Sigmoid colon (tissue), 4 donors: ENCODE measurements around the gene AS3MT.
"Not testable (repeated sequence)": the region's sequence is repeated elsewhere in the genome, so short reads cannot be mapped to it uniquely, and the experiment has no call there.

ENCODE experiments used
- CTCF ChIP-seq, 4 experiments: fragments of 450-650 bp in 3 of 4; fragments of 200-600 bp in 1 of 4; IDR thresholded peaks; one replicate each; pipeline ENCODE4 v1.5.1; 2016 to 2019; ENCODE audit warnings: antibody characterized with exemption in 4 of 4, mild to moderate bottlenecking in 3 of 4, moderate library complexity in 2 of 4
- EP300 ChIP-seq, 4 donors: sonication (generic); formaldehyde crosslinking; IDR thresholded peaks; one replicate each; pipeline ENCODE4 v1.6.1; 2017; ENCODE audit warnings: antibody characterized with exemption in 4 of 4
- POLR2A ChIP-seq, 2 donors: fragments of 450-650 bp; IDR thresholded peaks; one replicate each; pipeline ENCODE4 v1.6.1; 2016; ENCODE audit warnings: antibody characterized with exemption in 2 of 2, mild to moderate bottlenecking in 2 of 2, moderate library complexity in 2 of 2

- not testable (repeated sequence) for TF ChIP-seq CTCF, POLR2A, EP300 (IDR thresholded peaks at IDR 0.05)
These were observed 59.2 kb downstream of the AS3MT start for GRCh38 chr10:102928442-102928841.
